Anterior cingulate cortex (tissue), 58 donors: ENCODE measurements around the gene CNTNAP2.

ENCODE experiments used
- DNase-seq, 58 donors: peaks; one replicate each; lab custom pipeline; 2025; lab: John Stamatoyannopoulos, UW

Gene CNTNAP2

GRCh38 chr7:148121847-148122246, 2005.2 kb downstream of the CNTNAP2 start:
- no peak for DNase-seq

- DNase-seq: no peak
These were observed 2007.9 kb downstream of the CNTNAP2 start for GRCh38 chr7:148124477-148124876.

- DNase-seq: no peak
These were observed 2010.8 kb downstream of the CNTNAP2 start for GRCh38 chr7:148127374-148127773.

DNA sequence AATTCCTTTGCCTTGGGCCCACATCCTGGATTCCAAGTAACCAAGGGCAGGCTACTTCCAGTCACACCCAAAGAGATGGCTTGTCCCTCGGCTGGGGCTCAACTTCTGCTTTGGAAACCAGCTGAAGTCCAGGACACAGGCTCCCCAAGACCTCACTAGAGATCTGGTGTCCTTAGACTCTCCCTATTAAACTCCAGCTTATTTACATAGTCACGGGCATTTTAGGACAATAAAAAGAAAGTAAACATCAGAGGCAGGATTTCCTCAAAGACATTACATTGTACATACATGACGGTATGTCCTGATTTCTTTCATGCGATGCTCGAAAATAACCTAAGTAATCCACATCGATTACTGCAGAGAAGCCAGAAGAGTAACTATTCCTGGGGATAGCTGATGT, 2012.4 kb downstream of the CNTNAP2 start:
- no peak for DNase-seq

DNA sequence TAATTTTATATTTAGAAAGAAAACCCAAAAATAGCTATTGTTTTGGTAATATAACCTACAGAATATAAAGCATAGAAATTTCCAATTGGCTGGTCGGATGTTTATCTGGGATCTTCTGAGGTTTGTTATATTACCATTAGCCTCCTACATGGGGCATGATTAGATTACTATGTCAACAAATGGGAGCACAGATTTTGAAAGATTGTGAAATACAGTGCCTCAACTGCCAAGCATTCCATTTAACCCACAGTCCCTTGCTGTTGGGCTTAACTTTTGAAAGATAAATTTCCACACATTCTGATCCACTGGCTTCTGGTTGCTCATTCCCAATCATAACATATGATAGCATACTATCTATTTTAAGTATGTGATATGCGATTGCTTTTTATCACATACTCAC, 2018.5 kb downstream of the CNTNAP2 start:
- no peak for DNase-seq

DNA sequence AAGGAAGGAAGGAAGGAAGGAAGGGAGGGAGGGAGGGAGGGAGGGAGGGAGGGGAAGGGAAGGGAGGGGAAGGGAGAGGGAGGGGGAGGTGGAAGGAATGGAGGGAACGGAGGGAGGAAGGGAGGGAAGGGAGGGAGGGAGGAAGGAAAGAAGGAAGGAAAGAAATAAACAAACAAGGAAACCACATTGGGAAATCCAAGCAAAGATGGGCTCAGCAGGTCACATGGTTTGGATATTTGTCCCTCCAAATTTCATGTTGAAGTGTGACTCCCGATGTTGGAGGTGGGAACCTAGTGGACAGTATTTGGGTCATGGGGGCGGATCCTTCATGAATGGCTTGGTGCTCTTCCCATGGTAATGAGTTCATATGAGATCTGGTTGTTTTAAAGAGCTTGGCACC, 2019.4 kb downstream of the CNTNAP2 start:
- no peak for DNase-seq

DNA sequence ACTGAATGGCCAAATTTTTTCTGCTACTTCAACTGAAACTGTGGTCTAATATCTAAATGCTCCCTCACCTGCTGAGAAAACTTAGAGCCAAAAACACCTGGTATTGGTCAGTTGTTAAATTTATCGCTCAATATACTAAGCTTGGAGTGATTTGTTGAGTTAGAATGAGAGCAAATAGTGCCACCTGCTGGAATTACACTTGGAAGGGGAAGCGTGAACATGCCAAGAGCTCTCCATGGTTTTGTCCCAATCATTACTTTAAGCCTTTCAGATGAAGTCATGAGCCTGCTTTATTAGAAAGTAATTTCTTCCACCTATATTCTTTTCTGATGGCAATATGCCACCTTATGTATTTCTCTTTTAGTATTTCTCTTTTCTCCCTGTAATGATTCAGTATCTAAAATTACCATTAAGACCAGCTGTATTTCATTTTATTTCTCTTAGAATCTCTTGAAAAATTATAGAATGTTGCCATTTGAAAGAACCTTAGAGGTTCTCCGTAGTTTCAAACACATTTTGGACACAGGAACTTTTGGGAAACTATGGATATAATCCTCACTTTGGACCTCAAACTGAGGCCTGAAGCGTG, 2026.2 kb downstream of the CNTNAP2 start:
- peak in 11 of 58 donors; percentile 1 to 16 (median 9) for DNase-seq

DNA sequence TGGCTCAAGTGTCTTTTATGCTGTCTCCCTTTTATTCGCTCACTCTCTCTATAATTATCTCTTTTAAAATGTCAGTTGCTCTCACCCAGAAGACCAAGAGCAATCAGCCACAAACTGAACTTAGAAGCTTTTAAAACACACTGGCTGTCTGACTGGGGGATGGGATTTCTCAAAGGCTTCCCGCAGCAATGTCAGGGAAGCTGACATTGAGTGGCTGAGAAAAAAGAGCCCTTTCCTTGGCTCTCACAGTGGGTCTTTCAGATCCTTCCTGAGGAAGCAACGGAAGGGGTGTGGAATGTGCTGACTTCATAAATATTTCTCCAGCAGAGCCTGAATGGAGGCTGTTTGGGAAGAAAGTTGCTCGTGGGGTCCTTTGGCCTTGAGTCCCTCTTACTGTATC, 2028.2 kb downstream of the CNTNAP2 start:
- no peak for DNase-seq

DNA sequence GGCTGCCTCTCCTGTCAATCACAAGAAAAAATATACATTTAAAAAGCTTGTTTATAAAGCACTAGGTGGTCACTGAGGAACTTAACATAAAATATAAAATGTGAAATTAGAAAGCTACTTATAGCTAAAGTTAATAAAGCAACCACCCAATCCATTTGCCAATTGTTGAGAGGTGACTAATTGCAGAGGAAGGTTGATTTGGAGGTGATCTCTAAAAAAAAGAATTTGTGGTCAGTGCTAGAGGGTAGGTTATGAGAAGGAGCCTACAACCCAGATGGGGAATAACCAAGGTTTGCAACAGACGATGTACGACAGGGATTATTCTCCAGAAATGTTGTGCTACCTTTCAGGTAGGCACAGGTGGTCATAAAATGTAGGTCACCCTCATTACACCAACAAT, 2029.7 kb downstream of the CNTNAP2 start:
- no peak for DNase-seq

DNA sequence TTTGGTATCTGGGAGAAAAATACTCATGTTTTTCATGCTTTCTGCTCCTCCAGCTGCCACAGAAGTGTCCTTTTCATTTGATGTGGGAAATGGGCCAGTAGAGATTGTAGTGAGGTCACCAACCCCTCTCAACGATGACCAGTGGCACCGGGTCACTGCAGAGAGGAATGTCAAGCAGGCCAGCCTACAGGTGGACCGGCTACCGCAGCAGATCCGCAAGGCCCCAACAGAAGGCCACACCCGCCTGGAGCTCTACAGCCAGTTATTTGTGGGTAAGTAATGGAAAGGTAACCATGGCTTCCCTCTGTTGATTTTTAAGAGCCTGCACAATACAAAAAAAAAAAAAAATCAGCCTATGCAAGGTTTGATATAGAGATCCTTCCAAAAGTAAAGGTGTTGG, 2030.8 kb downstream of the CNTNAP2 start:
- no peak for DNase-seq

DNA sequence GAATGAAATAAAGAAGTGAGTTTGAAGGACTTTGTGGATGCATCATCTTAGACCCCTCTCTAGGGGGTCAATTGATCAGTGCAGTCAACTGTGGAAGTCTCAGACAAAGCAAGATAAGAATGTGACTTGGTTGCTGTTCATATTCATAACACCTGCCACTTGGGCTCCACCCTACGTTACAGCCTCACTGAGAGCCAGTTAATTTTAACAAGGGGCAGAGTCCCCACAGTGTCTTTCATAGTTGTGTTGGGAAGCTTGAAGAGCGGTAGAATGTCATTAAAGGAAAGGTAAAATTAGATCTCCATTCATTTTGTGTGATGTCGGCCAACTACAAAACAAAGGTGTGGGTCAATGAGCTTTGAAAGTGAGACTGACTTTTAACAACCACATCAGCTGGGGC, 2031.9 kb downstream of the CNTNAP2 start:
- DNase-seq: no peak

DNA sequence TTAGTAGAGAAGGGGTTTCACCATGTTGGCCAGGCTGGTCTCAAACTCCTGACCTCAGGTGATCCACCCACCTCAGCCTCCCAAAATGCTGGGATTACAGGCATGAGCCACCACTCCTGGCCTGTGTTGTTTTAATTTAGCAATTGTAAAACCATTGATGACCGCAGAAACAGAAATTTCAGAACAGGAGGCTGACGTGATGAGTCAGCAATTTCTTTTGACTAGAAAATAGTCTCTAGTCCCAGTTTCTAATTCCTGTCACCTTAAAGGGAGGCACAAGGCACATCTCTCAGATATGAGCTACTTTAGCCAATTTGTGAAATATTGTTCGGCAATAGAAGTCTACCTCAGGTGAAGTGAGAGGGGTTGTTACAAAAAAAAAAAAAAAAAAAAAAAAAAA, 2033.1 kb downstream of the CNTNAP2 start:
- no peak for DNase-seq

DNA sequence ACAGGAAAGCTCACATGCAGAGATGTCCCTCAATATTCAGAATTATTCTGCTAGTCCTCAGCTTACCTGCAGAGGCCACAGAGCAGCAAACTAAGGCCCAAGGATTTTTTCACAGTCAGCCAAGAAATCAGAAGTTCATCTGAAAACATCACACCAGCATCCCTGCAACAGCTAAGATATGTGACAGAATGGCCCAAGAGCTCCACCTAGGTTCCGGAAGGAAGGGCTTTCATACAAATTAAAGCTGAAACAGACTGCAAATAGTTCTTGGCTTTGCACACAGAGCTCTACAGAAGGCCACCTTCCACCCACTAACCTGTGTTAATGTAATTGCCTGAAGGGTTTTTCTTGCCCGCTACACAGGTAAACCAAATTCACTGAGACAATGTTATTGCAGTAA, 2035.2 kb downstream of the CNTNAP2 start:
- DNase-seq: no peak

- DNase-seq: peak in 9 of 58 donors; percentile 4 to 23 (median 6)
These were observed 2037.1 kb downstream of the CNTNAP2 start for GRCh38 chr7:148153616-148154284.

DNA sequence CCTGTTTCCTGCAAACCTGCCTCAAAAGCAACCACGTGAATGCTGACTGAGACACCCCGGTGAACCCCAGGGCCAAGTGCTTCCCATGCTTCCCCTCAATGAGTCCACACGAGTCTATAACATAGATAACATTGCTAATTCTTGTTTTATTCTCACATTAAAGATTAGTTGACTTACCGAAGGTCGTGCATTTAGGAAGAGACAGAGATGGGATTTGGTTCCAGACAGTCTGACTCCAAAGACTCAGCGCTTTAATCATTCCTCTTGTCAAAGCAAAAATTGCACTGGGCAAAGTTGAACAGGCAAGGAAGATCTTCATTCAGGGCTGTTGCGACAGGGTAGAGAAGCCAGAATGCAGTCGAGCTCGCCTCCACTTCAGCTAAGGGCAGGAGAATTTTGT, 2038.4 kb downstream of the CNTNAP2 start:
- DNase-seq: no peak

GRCh38 chr7:148155826-148156225, 2039.2 kb downstream of the CNTNAP2 start:
- DNase-seq: no peak

- no peak for DNase-seq
These were observed 2039.6 kb downstream of the CNTNAP2 start for GRCh38 chr7:148156233-148156632.

DNA sequence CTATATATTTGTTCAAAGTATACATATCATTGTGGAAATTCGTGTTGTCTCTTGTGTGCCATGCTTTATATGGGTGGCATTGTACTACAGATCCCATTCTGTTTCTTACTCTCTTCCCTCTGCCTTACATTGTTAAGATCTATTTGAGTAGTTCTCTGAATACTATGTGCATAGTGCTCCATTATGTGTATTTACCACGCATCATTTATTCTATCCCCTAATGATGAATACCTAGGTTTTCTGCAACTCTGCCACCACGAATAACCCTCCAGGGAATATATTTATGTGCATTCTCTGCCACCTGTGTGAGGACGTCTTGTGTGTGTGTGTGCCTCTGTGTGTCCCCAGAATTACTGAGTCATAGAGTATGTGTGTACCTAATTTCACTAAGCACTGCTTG, 2042.7 kb downstream of the CNTNAP2 start:
- DNase-seq: no peak

DNA sequence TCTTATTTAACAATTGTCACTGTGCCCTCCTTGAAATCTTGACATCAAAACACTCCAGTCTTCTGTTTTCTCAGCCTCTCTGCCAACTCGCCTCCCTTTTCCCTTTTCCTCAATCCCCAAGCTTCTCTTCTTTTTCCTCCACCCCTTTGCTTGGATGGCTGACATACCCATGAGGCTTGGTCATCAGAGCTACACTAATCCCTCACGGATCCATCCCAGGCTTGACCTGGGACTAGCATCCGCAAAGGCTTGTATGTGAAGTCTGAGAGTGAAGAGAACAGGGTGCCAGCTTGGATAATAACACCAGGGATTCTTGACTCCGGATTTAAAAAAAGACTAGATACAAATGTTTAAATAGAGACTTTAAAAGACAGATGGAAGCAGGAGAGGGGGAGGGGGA, 2045.2 kb downstream of the CNTNAP2 start:
- DNase-seq: no peak

DNA sequence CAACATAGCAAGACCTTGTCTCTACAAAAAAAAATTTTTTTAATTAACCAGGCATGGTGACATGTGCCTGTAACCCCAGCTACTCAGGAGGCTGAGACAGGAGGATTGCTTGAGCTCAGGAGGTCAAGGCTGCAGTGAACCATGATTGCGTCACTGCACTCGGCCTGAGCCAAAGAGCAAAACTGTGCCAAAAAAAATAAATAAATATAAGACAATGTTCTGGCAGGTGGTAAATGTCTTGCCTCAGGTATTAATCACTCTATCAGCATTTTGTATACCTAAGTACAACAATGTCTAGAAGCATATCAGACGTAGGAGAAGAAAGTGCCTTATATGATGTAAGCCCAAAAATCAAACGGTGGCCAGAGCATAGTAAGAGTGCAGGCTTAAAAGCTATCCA, 2046.2 kb downstream of the CNTNAP2 start:
- no peak for DNase-seq

DNA sequence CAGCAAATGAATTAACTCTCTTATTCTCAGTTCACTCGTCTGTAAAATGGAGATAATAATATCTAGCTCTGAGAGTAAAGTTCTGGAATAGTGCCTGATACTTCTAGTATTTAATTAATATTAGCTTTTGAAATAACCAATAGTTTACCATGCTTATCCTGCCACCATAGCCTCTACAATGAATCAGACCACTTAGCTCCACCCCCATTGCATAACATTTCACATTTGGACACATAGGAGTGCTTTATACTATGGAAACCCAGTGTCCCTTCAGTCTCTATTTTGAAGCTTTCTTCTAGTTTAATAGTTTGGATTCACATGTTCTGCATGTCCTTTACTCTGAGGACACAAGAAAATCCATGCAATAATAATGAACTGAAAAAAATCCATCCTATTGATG, 2046.6 kb downstream of the CNTNAP2 start:
- DNase-seq: no peak

DNA sequence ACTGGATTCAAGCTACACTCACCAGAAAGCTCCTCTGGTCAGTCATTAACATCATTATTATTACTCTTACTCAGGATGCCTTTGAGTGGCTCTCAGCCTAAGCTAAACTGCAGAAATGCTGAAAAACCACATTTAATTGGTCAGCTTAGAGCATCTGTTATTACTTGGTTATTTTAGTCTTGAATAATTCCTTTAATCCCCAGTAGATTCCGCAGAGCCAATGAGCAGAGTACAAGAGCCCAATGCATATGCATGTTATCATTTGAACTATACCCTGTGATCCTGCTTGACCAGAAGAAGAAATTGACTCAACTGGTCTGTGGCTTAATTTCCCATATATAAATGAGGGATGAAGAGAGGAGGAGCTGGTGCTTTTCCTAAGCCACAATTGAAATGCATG, 2056.3 kb downstream of the CNTNAP2 start:
- no peak for DNase-seq

DNA sequence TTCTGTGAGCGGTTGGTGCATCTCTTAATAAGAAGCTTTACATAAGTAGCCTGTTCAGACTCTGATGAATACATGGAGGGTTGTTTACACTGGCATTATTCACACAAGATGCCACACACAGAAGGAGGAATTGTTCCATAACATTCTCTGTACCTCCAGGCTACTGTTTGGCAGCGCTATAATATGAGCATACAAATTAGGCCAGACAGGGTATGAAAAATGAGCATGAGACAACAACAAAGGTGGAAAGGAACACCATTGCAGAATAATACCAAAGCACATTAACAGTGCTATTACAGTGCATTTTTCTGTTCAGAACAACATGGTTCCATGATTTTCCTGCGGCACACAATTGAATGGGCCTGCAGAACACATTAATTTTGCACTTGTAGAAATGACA, 2056.8 kb downstream of the CNTNAP2 start:
- no peak for DNase-seq
